Transverse colon (tissue), 4 donors: ENCODE data around the gene BCAS1. TPM values are rescaled to one million over a fixed set of nuclear protein-coding genes. Genes with fewer than 3 reads are reported as not detected.

Experiments used
- DNase-seq: peaks from one replicate; pipeline ENCODE4 v3.0.0-alpha.2; 2019
- H3K27ac ChIP-seq, 4 donors: fragments of 200-600 bp; sonication (generic); 2 replicates each; pipeline ENCODE4 v1.5.1; 2016 to 2018; ENCODE audit warnings: inconsistent platforms in 4 of 4
- H3K27me3 ChIP-seq: fragments of 200-600 bp; sonication (generic); 2 replicates; pipeline ENCODE4 v1.5.1; 2017; ENCODE audit warnings: inconsistent platforms
- H3K36me3 ChIP-seq, 4 donors: fragments of 200-600 bp; sonication (generic); 2 replicates each; pipeline ENCODE4 v1.5.1; 2017 to 2019; ENCODE audit warnings: inconsistent platforms in 4 of 4
- H3K4me1 ChIP-seq, 4 donors: fragments of 200-600 bp; sonication (generic); 2 replicates each; pipeline ENCODE4 v1.5.1; 2017 to 2020; ENCODE audit warnings: inconsistent platforms in 4 of 4
- H3K4me3 ChIP-seq, 4 donors: fragments of 200-600 bp; sonication (generic); 1 replicate in 1 of 4; 2 replicates in 3 of 4; pipeline versions ENCODE4 v1.5.1 to v1.6.1; 2017 to 2019; ENCODE audit warnings: inconsistent platforms in 4 of 4
- H3K9me3 ChIP-seq, 2 donors: fragments of 200-600 bp; sonication (generic); 2 replicates each; pipeline ENCODE4 v1.5.1; 2017 to 2019; ENCODE audit warnings: inconsistent platforms in 2 of 2
- CTCF ChIP-seq, 5 experiments: fragments of 200-600 bp in 3 of 5; fragments of 450-650 bp in 2 of 5; sonication (generic) in 3 of 5; IDR thresholded peaks; 1 replicate in 2 of 5; 2 replicates in 3 of 5; pipeline ENCODE4 v1.5.1; 2016 to 2017; ENCODE audit warnings: antibody characterized with exemption in 5 of 5, inconsistent platforms in 3 of 5, mild to moderate bottlenecking in 2 of 5, moderate library complexity in 1 of 5
- EP300 ChIP-seq: sonication (generic); formaldehyde crosslinking; IDR thresholded peaks from one replicate; pipeline ENCODE4 v1.6.1; 2017; ENCODE audit warnings: antibody characterized with exemption, low read depth
- POLR2A ChIP-seq: fragments of 450-650 bp; IDR thresholded peaks from one replicate; pipeline ENCODE4 v1.6.1; 2016; ENCODE audit warnings: antibody characterized with exemption, mild to moderate bottlenecking, moderate library complexity
- POLR2AphosphoS5 ChIP-seq, 3 donors: sonication (generic); formaldehyde crosslinking; IDR thresholded peaks; one replicate each; pipeline ENCODE4 v1.6.1; 2016; ENCODE audit warnings: antibody characterized with exemption in 3 of 3
- WGBS, 2 donors: methylation state at CpG; one replicate each; pipeline ENCODE4 v1.1.5; 2018; ENCODE audit warnings: low coverage in 1 of 2; 5-methylcytosine and 5-hydroxymethylcytosine counted together
- in situ Hi-C, 4 donors: fragments of 200-750 bp; cut with MboI; loops; one replicate each; pipeline versions ENCODE4 v1.15.0 to v1.15.1; 2017; ENCODE audit warnings: low sequenced_read_pairs in 3 of 4, low pct_ligation_motif_present in 1 of 4, low pct_unique_long_range_greater_than_20kb in 1 of 4
- intact Hi-C: fragments of 100-400 bp; cut with DNase I; formaldehyde crosslinking; loops from one replicate; pipeline ENCODE4 v1.15.1; 2023; ENCODE audit warnings: low total_unique reads
- total RNA-seq, 4 donors: library from RNA; depleted of rRNA; stranded (reverse); fragments of >200 nt; gene quantifications; one replicate each; pipeline ENCODE4 v1.1.0, GENCODE V29; 2016

The BCAS1 gene
- total RNA-seq, 4 donors from 2014 or later = 68.9 to 127 (median 89.0) TPM

- WGBS, 2 donors = 89 to 90% methylated on average over 3 of the region's 3 CpGs
- Histone ChIP-seq H3K27me3 (no peaks in the 10 kb centered on the region), H3K36me3 (no peaks in the 10 kb centered on the region), H3K4me3 (no peak overlapping the region), H3K9me3 (no peaks in the 10 kb centered on the region), H3K4me1 (no peaks in the 10 kb centered on the region), H3K27ac (no peak overlapping the region)
- no peak for TF ChIP-seq POLR2A
- TF ChIP-seq POLR2AphosphoS5 (IDR thresholded peaks at IDR 0.05) = no peak
- TF ChIP-seq CTCF (IDR thresholded peaks at IDR 0.05) = no peak
- TF ChIP-seq EP300 = no peak
- intact Hi-C loops = no loop called here
- no peak for DNase-seq
- in situ Hi-C loops = no loop called here
These were observed 49.5 kb downstream of the BCAS1 start for GRCh38 chr20:54020868-54021267.

DNA sequence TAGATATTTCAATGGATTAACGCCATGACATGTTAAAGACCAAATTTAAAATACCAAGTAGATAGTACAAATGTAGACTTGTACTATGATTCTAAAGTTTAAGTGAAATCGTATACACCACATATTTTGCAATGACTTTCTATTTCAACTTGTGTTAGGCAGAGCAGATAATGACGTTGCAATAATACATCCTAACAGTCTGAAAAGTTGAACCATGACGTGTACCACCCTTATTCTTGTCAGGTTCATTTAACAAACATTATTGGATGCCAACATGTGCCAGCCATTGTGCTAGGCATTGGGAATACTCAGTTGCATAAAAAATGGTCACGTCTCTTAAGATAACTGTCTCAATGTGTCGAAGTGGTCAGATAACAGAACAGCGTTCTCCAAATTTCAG lies 50.0 kb downstream of the BCAS1 start:
- intact Hi-C loops = no loop called here
- no peak for DNase-seq
- H3K4me1 ChIP-seq = no peaks in the 10 kb centered on the region
- 83 to 90% methylated on average over 7 of the region's 7 CpGs for WGBS, 2 donors
- TF ChIP-seq POLR2A (no peak), EP300 (no peak), CTCF (IDR thresholded peaks at IDR 0.05) (no peak), POLR2AphosphoS5 (IDR thresholded peaks at IDR 0.05) (no peak)
- no peak overlapping the region for H3K4me3 ChIP-seq
- H3K9me3 ChIP-seq = no peaks in the 10 kb centered on the region
- H3K27me3 ChIP-seq = no peaks in the 10 kb centered on the region
- no peaks in the 10 kb centered on the region for H3K36me3 ChIP-seq
- in situ Hi-C loops = no loop called here
- H3K27ac ChIP-seq = no peak overlapping the region

- Histone ChIP-seq H3K36me3 (no peaks in the 10 kb centered on the region), H3K4me3 (no peak overlapping the region), H3K27ac (no peak overlapping the region), H3K27me3 (no peaks in the 10 kb centered on the region), H3K4me1 (peaks cover 0 to under 1% (median 0%) of the 10 kb centered on the region in 4 donors), H3K9me3 (no peaks in the 10 kb centered on the region)
- no peak for DNase-seq
- 83 to 92% methylated on average over 5 to 6 of the region's 6 CpGs for WGBS, 2 donors
- TF ChIP-seq CTCF (IDR thresholded peaks at IDR 0.05) (no peak), EP300 (no peak), POLR2A (no peak), POLR2AphosphoS5 (IDR thresholded peaks at IDR 0.05) (no peak)
- in situ Hi-C loops (no loop called here), intact Hi-C loops (no loop called here)
These were observed 50.8 kb downstream of the BCAS1 start for GRCh38 chr20:54019585-54019984.

GRCh38 chr20:54019127-54019526 lies 51.3 kb downstream of the BCAS1 start:
- Histone ChIP-seq H3K36me3 (no peaks in the 10 kb centered on the region), H3K4me1 (peaks cover 0 to 2% (median 0%) of the 10 kb centered on the region in 4 donors), H3K4me3 (no peak overlapping the region), H3K27ac (no peak overlapping the region), H3K9me3 (no peaks in the 10 kb centered on the region), H3K27me3 (no peaks in the 10 kb centered on the region)
- intact Hi-C loops = no loop called here
- no peak for DNase-seq
- in situ Hi-C loops = no loop called here
- WGBS, 2 donors = 91 to 100% methylated on average over 2 to 4 of the region's 4 CpGs
- TF ChIP-seq POLR2A = no peak
- no peak for TF ChIP-seq EP300
- no peak for TF ChIP-seq POLR2AphosphoS5 (IDR thresholded peaks at IDR 0.05)
- TF ChIP-seq CTCF (IDR thresholded peaks at IDR 0.05) = no peak
